ENCODE measurements around the gene LMO7.

The LMO7 gene

GRCh38 chr13:75763512-75763911, 127.4 kb downstream of the LMO7 start:
- Histone ChIP-seq H3K36me3 (ENCODE audit: control insufficient read depth, low read depth, low read length) (no peaks in the 10 kb centered on the region), H3K4me3 (ENCODE audit: low read length) (no peak overlapping the region), H3K27ac (ENCODE audit: low read length) (no peak overlapping the region), H3K27me3 (ENCODE audit: control insufficient read depth, insufficient read depth, low read length) (no peaks in the 10 kb centered on the region), H3K9me3 (ENCODE audit: control insufficient read depth, low read depth, low read length) (no peaks in the 10 kb centered on the region), H3K9ac (ENCODE audit: low read length) (no peak overlapping the region), H3K4me1 (ENCODE audit: control insufficient read depth, low read depth, low read length) (no peaks in the 10 kb centered on the region)

DNA sequence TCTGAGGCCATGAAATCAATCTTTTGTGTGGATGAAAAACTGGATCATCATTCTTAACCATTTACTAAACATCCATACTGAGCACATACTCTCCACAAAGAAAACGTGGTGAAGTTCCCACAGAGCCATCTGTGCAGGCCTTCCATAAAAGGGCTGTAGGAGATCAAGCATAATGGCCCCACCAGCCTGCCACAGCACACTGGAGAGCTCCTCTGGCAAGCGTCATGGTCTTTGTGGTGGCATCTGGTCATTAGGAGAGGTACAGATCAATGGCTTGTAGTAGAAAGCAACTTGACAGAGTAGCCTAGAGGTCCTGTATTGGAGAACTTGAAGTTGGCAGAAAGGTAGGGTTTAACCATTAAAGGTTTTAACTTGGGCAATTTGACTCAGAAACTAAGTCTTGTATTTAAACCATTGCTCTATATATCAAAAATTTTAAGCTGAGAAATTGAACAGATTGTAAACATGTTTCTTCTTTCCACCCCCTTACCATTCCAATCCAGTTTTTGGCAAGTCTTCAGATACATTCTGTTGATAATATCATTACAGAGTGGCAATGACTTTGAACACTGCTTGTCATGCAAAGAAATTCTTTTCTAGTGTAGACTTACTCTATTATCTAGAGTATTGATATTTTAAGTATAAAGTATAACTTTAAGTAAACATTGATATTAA, 128.3 kb downstream of the LMO7 start:
- Histone ChIP-seq H3K4me3 (ENCODE audit: low read length) (no peak overlapping the region), H3K36me3 (ENCODE audit: control insufficient read depth, low read depth, low read length) (no peaks in the 10 kb centered on the region), H3K4me1 (ENCODE audit: control insufficient read depth, low read depth, low read length) (peaks cover 5% of the 10 kb centered on the region)

DNA sequence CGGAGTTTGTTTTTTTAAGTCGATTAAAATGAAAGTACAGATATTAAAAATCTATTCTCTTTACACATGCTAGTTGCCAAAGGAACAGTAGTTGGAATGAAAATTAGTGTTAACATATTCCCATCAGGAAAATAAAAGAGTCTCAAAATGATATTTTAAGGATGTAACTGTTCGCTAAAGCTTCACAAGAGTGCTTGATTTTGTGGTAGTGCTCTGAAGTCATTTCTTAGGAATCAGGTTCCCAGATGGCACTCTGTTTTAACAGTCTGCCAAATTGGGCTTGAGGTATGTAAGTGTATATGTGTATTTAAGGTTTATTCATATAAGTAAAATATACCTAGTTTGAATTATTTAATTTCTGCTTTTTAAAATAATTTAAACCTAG, 128.8 kb downstream of the LMO7 start:
- Histone ChIP-seq H3K36me3 (ENCODE audit: control insufficient read depth, low read depth, low read length) (no peaks in the 10 kb centered on the region), H3K27ac (ENCODE audit: low read length) (no peak overlapping the region), H3K4me3 (ENCODE audit: low read length) (no peak overlapping the region), H3K9ac (ENCODE audit: low read length) (no peak overlapping the region), H3K9me3 (ENCODE audit: control insufficient read depth, low read depth, low read length) (no peaks in the 10 kb centered on the region), H3K4me1 (ENCODE audit: control insufficient read depth, low read depth, low read length) (peaks cover 5% of the 10 kb centered on the region), H3K27me3 (ENCODE audit: control insufficient read depth, insufficient read depth, low read length) (no peaks in the 10 kb centered on the region)

More for the DNA sequence above, 128.3 kb downstream of the LMO7 start:
- Histone ChIP-seq H3K27me3 (ENCODE audit: control insufficient read depth, insufficient read depth, low read length) (no peaks in the 10 kb centered on the region), H3K27ac (ENCODE audit: low read length) (no peak overlapping the region), H3K9ac (ENCODE audit: low read length) (no peak overlapping the region), H3K9me3 (ENCODE audit: control insufficient read depth, low read depth, low read length) (no peaks in the 10 kb centered on the region)

- H3K27ac ChIP-seq (ENCODE audit: low read length), result no peak overlapping the region
- H3K9ac ChIP-seq (ENCODE audit: low read length), result no peak overlapping the region
- H3K9me3 ChIP-seq (ENCODE audit: control insufficient read depth, low read depth, low read length), result no peaks in the 10 kb centered on the region
- no peak overlapping the region for H3K4me3 ChIP-seq (ENCODE audit: low read length)
- H3K36me3 ChIP-seq (ENCODE audit: control insufficient read depth, low read depth, low read length), result no peaks in the 10 kb centered on the region
- H3K27me3 ChIP-seq (ENCODE audit: control insufficient read depth, insufficient read depth, low read length), result no peaks in the 10 kb centered on the region
- peaks cover 5% of the 10 kb centered on the region for H3K4me1 ChIP-seq (ENCODE audit: control insufficient read depth, low read depth, low read length)
Measured at GRCh38 chr13:75766636-75767035, 130.5 kb downstream of the LMO7 start.

GRCh38 chr13:75769141-75769905, 133.2 kb downstream of the LMO7 start:
- H3K4me3 ChIP-seq (ENCODE audit: low read length), result no peak overlapping the region
- H3K27ac ChIP-seq (ENCODE audit: low read length), result no peak overlapping the region
- H3K9me3 ChIP-seq (ENCODE audit: control insufficient read depth, low read depth, low read length), result no peaks in the 10 kb centered on the region
- no peak overlapping the region for H3K9ac ChIP-seq (ENCODE audit: low read length)
- peaks cover 5% of the 10 kb centered on the region for H3K4me1 ChIP-seq (ENCODE audit: control insufficient read depth, low read depth, low read length)
- no peaks in the 10 kb centered on the region for H3K36me3 ChIP-seq (ENCODE audit: control insufficient read depth, low read depth, low read length)
- H3K27me3 ChIP-seq (ENCODE audit: control insufficient read depth, insufficient read depth, low read length), result no peaks in the 10 kb centered on the region

GRCh38 chr13:75770164-75770563, 134.0 kb downstream of the LMO7 start:
- no peak overlapping the region for H3K9ac ChIP-seq (ENCODE audit: low read length)
- H3K4me1 ChIP-seq (ENCODE audit: control insufficient read depth, low read depth, low read length), result peaks cover 5% of the 10 kb centered on the region
- H3K27me3 ChIP-seq (ENCODE audit: control insufficient read depth, insufficient read depth, low read length), result no peaks in the 10 kb centered on the region
- no peak overlapping the region for H3K27ac ChIP-seq (ENCODE audit: low read length)
- no peaks in the 10 kb centered on the region for H3K36me3 ChIP-seq (ENCODE audit: control insufficient read depth, low read depth, low read length)
- H3K4me3 ChIP-seq (ENCODE audit: low read length), result no peak overlapping the region
- H3K9me3 ChIP-seq (ENCODE audit: control insufficient read depth, low read depth, low read length), result no peaks in the 10 kb centered on the region

DNA sequence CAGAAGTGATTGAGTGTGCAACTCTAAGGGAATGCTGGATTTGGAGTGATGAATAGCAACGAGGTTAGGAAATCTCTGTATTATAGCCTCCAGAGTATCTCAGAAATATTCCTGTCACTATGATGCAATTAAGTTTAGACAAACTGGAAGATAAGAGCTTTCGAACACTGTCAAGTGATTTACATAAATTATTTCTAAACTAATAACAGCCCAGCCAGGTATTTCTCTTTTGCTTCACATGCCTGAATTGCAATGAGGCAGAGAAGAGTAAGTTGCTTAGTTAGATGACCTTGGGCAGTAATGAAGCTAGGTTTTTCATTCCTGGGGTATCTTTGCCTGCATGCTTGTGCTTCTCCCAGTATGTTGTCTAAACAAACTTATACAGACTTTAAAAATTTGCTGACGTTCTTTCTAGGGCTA, 134.5 kb downstream of the LMO7 start:
- Histone ChIP-seq H3K9me3 (ENCODE audit: control insufficient read depth, low read depth, low read length) (no peaks in the 10 kb centered on the region), H3K4me3 (ENCODE audit: low read length) (no peak overlapping the region), H3K36me3 (ENCODE audit: control insufficient read depth, low read depth, low read length) (no peaks in the 10 kb centered on the region), H3K27ac (ENCODE audit: low read length) (no peak overlapping the region), H3K27me3 (ENCODE audit: control insufficient read depth, insufficient read depth, low read length) (no peaks in the 10 kb centered on the region), H3K9ac (ENCODE audit: low read length) (no peak overlapping the region), H3K4me1 (ENCODE audit: control insufficient read depth, low read depth, low read length) (peaks cover 5% of the 10 kb centered on the region)

DNA sequence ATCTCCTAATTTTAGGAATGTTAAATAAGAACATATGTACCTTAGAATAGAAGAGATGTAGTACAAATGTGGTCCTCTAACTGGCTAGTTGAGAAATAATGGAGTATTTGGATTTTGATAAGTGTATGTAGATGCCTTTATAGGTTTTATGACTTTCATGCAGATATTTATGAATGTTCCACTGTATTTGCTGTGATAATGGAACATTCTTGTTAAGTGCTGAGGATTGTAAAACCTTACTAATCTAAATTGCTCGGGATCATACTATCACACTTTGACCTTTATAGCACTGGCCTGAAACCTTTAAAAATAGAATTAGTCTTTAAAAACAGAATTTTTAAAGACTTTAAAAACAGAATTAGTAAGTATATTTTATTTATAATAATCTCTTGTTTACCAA, 135.1 kb downstream of the LMO7 start:
- H3K9ac ChIP-seq (ENCODE audit: low read length), result no peak overlapping the region
- H3K9me3 ChIP-seq (ENCODE audit: control insufficient read depth, low read depth, low read length), result no peaks in the 10 kb centered on the region
- H3K4me1 ChIP-seq (ENCODE audit: control insufficient read depth, low read depth, low read length), result peaks cover 5% of the 10 kb centered on the region
- H3K27me3 ChIP-seq (ENCODE audit: control insufficient read depth, insufficient read depth, low read length), result no peaks in the 10 kb centered on the region
- H3K36me3 ChIP-seq (ENCODE audit: control insufficient read depth, low read depth, low read length), result no peaks in the 10 kb centered on the region
- no peak overlapping the region for H3K27ac ChIP-seq (ENCODE audit: low read length)
- no peak overlapping the region for H3K4me3 ChIP-seq (ENCODE audit: low read length)

GRCh38 chr13:75771818-75772217, 135.7 kb downstream of the LMO7 start:
- Histone ChIP-seq H3K4me1 (ENCODE audit: control insufficient read depth, low read depth, low read length) (peaks cover 5% of the 10 kb centered on the region), H3K27ac (ENCODE audit: low read length) (no peak overlapping the region), H3K9me3 (ENCODE audit: control insufficient read depth, low read depth, low read length) (no peaks in the 10 kb centered on the region), H3K9ac (ENCODE audit: low read length) (no peak overlapping the region), H3K4me3 (ENCODE audit: low read length) (no peak overlapping the region), H3K27me3 (ENCODE audit: control insufficient read depth, insufficient read depth, low read length) (no peaks in the 10 kb centered on the region), H3K36me3 (ENCODE audit: control insufficient read depth, low read depth, low read length) (no peaks in the 10 kb centered on the region)

DNA sequence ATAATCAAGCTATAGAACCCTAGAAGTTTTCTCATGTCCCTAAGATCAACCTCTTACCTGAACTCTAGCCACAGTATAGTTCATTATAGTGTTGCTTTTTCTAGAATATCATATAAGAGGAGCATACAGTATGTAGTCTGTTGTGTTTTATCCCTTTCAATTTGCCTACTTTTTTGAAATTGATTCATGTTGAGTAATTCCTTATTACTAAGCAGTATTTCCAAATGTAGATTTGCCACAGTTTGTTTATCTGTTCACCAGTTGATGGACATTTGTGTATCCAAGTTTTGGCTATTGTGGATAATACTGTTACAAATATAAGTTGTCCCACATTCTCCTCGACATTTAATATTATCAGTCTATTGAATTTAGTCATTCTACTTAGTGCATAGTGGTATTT, 138.0 kb downstream of the LMO7 start:
- no peaks in the 10 kb centered on the region for H3K27me3 ChIP-seq (ENCODE audit: control insufficient read depth, insufficient read depth, low read length)
- H3K9ac ChIP-seq (ENCODE audit: low read length), result no peak overlapping the region
- H3K27ac ChIP-seq (ENCODE audit: low read length), result no peak overlapping the region
- peaks cover 1% of the 10 kb centered on the region for H3K4me1 ChIP-seq (ENCODE audit: control insufficient read depth, low read depth, low read length)
- H3K9me3 ChIP-seq (ENCODE audit: control insufficient read depth, low read depth, low read length), result no peaks in the 10 kb centered on the region
- no peak overlapping the region for H3K4me3 ChIP-seq (ENCODE audit: low read length)
- H3K36me3 ChIP-seq (ENCODE audit: control insufficient read depth, low read depth, low read length), result no peaks in the 10 kb centered on the region

- Histone ChIP-seq H3K4me3 (ENCODE audit: low read length) (no peak overlapping the region), H3K4me1 (ENCODE audit: control insufficient read depth, low read depth, low read length) (no peaks in the 10 kb centered on the region), H3K9me3 (ENCODE audit: control insufficient read depth, low read depth, low read length) (no peaks in the 10 kb centered on the region), H3K9ac (ENCODE audit: low read length) (no peak overlapping the region), H3K36me3 (ENCODE audit: control insufficient read depth, low read depth, low read length) (no peaks in the 10 kb centered on the region), H3K27ac (ENCODE audit: low read length) (no peak overlapping the region), H3K27me3 (ENCODE audit: control insufficient read depth, insufficient read depth, low read length) (no peaks in the 10 kb centered on the region)
Measured at GRCh38 chr13:75776550-75776949, 140.4 kb downstream of the LMO7 start.

DNA sequence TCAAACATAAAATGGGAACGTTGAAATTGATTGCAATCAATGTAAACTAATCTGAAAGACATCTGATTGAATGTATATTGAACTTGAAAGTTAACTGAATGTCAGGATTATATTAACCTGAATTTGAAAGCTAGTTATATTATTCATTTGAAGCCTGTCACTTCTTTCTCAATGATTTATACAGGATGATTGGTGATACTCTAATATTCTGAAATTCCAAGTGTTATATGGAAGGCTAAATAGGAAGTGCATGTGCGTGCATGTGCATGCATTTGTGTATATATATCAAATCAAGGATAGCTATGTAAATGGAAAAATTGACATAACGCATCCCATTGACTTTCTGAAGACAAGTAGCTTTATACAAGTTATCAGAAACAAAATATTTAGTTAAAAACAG, 143.3 kb downstream of the LMO7 start:
- H3K27ac ChIP-seq (ENCODE audit: low read length), result no peak overlapping the region
- no peaks in the 10 kb centered on the region for H3K4me1 ChIP-seq (ENCODE audit: control insufficient read depth, low read depth, low read length)
- H3K9me3 ChIP-seq (ENCODE audit: control insufficient read depth, low read depth, low read length), result no peaks in the 10 kb centered on the region
- no peaks in the 10 kb centered on the region for H3K36me3 ChIP-seq (ENCODE audit: control insufficient read depth, low read depth, low read length)
- H3K27me3 ChIP-seq (ENCODE audit: control insufficient read depth, insufficient read depth, low read length), result no peaks in the 10 kb centered on the region
- no peak overlapping the region for H3K4me3 ChIP-seq (ENCODE audit: low read length)
- no peak overlapping the region for H3K9ac ChIP-seq (ENCODE audit: low read length)
